Skin epidermis (tissue), 12 donors: Measurements from ENCODE around the gene CDYL2.
"Not testable (repeated sequence)": the region's sequence is repeated elsewhere in the genome, so short reads cannot be mapped to it uniquely, and the experiment has no call there.

Experiments used
- H3K27ac ChIP-seq, 21 experiments: fragments of 200-600 bp; sonication (generic) in 11 of 21; one replicate each; pipeline ENCODE4 v1.5.0; 2020; ENCODE audit warnings: mild to moderate bottlenecking in 3 of 21, inconsistent platforms in 2 of 21, moderate library complexity in 2 of 21
- H3K4me3 ChIP-seq, 7 experiments: fragments of 200-600 bp; sonication (generic) in 2 of 7; one replicate each; pipeline ENCODE4 v1.5.0; 2020; ENCODE audit warnings: inconsistent platforms in 2 of 7, mild to moderate bottlenecking in 2 of 7, moderate library complexity in 1 of 7

Gene CDYL2

GRCh38 chr16:80815278-80815677, 10.9 kb upstream of the CDYL2 start:
- not testable (repeated sequence) for H3K27ac ChIP-seq, H3K4me3 ChIP-seq

- H3K4me3 ChIP-seq = no peak overlapping the region
- H3K27ac ChIP-seq = no peak overlapping the region
These were observed 8.2 kb upstream of the CDYL2 start for GRCh38 chr16:80812593-80812992.

- Histone ChIP-seq H3K27ac (no peak overlapping the region), H3K4me3 (no peak overlapping the region)
These were observed 5.0 kb upstream of the CDYL2 start for GRCh38 chr16:80809366-80809765.

- H3K27ac ChIP-seq = no peak overlapping the region
- no peak overlapping the region for H3K4me3 ChIP-seq
These were observed 3.5 kb upstream of the CDYL2 start for GRCh38 chr16:80807906-80808305.

- Histone ChIP-seq H3K27ac (peak overlapping the region in 4 of 21 experiments; percentile 6 to 55 (median 26)), H3K4me3 (no peak overlapping the region)
These were observed 2.5 kb upstream of the CDYL2 start for GRCh38 chr16:80806927-80807340.

- H3K4me3 ChIP-seq = no peak overlapping the region
- H3K27ac ChIP-seq = peak overlapping the region in 4 of 21 experiments; percentile 6 to 55 (median 26)
These were observed 1.9 kb upstream of the CDYL2 start for GRCh38 chr16:80806289-80806688.

GRCh38 chr16:80804056-80804525, 307 bp downstream of the CDYL2 start:
- Histone ChIP-seq H3K27ac (peak overlapping the region in 7 of 21 experiments; percentile 22 to 72 (median 54)), H3K4me3 (peak overlapping the region; percentile 34 to 61 (median 52))

- Histone ChIP-seq H3K27ac (peak overlapping the region in 2 of 21 experiments; percentile 37 to 51), H3K4me3 (peak overlapping the region; percentile 26 to 61 (median 52))
These were observed 901 bp downstream of the CDYL2 start for GRCh38 chr16:80803339-80804055.

- no peak overlapping the region for H3K27ac ChIP-seq
- peak overlapping the region in 5 of 7 experiments; percentile 26 to 58 (median 52) for H3K4me3 ChIP-seq
These were observed 1.5 kb downstream of the CDYL2 start for GRCh38 chr16:80802902-80803301.

GRCh38 chr16:80802138-80802537, 2.3 kb downstream of the CDYL2 start:
- H3K4me3 ChIP-seq = no peak overlapping the region
- no peak overlapping the region for H3K27ac ChIP-seq

- no peak overlapping the region for H3K4me3 ChIP-seq
- no peak overlapping the region for H3K27ac ChIP-seq
These were observed 10.3 kb downstream of the CDYL2 start for GRCh38 chr16:80794071-80794470.

- Histone ChIP-seq H3K4me3 (no peak overlapping the region), H3K27ac (no peak overlapping the region)
These were observed 12.4 kb downstream of the CDYL2 start for GRCh38 chr16:80792031-80792430.

GRCh38 chr16:80791411-80791810, 13.0 kb downstream of the CDYL2 start:
- Histone ChIP-seq H3K4me3 (no peak overlapping the region), H3K27ac (no peak overlapping the region)

GRCh38 chr16:80790751-80791150, 13.6 kb downstream of the CDYL2 start:
- no peak overlapping the region for H3K4me3 ChIP-seq
- no peak overlapping the region for H3K27ac ChIP-seq

GRCh38 chr16:80788027-80788426, 16.4 kb downstream of the CDYL2 start:
- Histone ChIP-seq H3K4me3 (no peak overlapping the region), H3K27ac (no peak overlapping the region)

- not testable (repeated sequence) for H3K27ac ChIP-seq, H3K4me3 ChIP-seq
These were observed 17.8 kb downstream of the CDYL2 start for GRCh38 chr16:80786561-80786960.

GRCh38 chr16:80784951-80785350, 19.4 kb downstream of the CDYL2 start:
- Histone ChIP-seq H3K4me3 (no peak overlapping the region), H3K27ac (no peak overlapping the region)

- no peak overlapping the region for H3K4me3 ChIP-seq
- no peak overlapping the region for H3K27ac ChIP-seq
These were observed 25.7 kb downstream of the CDYL2 start for GRCh38 chr16:80778703-80779102.

- H3K4me3 ChIP-seq = no peak overlapping the region
- no peak overlapping the region for H3K27ac ChIP-seq
These were observed 27.5 kb downstream of the CDYL2 start for GRCh38 chr16:80776856-80777255.

GRCh38 chr16:80775450-80775849, 28.9 kb downstream of the CDYL2 start:
- no peak overlapping the region for H3K4me3 ChIP-seq

GRCh38 chr16:80766798-80767197, 37.6 kb downstream of the CDYL2 start:
- no peak overlapping the region for H3K27ac ChIP-seq
- H3K4me3 ChIP-seq = no peak overlapping the region

More at GRCh38 chr16:80775450-80775849, 28.9 kb downstream of the CDYL2 start:
- H3K27ac ChIP-seq = no peak overlapping the region
